Vein endothelial cell (primary cell): Measurements from ENCODE around the gene PCMTD2. TPM values are rescaled to one million over a fixed set of nuclear protein-coding genes. Genes with fewer than 3 reads are reported as not detected.

Experiments used
- small RNA-seq: library from RNA; depleted of rRNA; stranded (forward); fragments of <200 nt; gene quantifications from one replicate; pipeline ENCODE3, GENCODE V24; 2012
- total RNA-seq: library from RNA; depleted of rRNA; stranded (reverse); fragments of >200 nt; gene quantifications from 2 replicates; pipeline ENCODE4 v1.2.3, GENCODE V29; 2012

PCMTD2 gene
- 37.2 and 39.2 TPM in 2 replicates for total RNA-seq

GRCh38 chr20:64255361-64256281 lies at the start of gene PCMTD2:
PCMTD2 (plus strand) TSS chr20:64255748; CDS start chr20:64259966, 4,218 bp downstream.

Small RNA genes within 50 kb of the gene (small RNA-seq; reads per million reads assigned to genes)
- gene AL137028.2 = not detected

Other genes starting within 250 kb of the PCMTD2 start
- gene C20orf204, start 219.6 kb upstream of the PCMTD2 start, total RNA-seq = 3.6 and 3.9 TPM in 2 replicates
- gene SOX18, start 206.1 kb upstream of the PCMTD2 start, total RNA-seq = 52.4 and 56.8 TPM in 2 replicates
- 25.5 and 43.8 TPM in 2 replicates for gene TCEA2, start 192.6 kb upstream of the PCMTD2 start, total RNA-seq
- gene RGS19, start 176.2 kb upstream of the PCMTD2 start, total RNA-seq = 28.9 and 29.7 TPM in 2 replicates
- 1.3 and 2.9 TPM in 2 replicates for gene OPRL1, start 175.7 kb upstream of the PCMTD2 start, total RNA-seq
- gene LKAAEAR1, start 171.3 kb upstream of the PCMTD2 start, total RNA-seq = 0.33 TPM in 1 of 2 replicates, not detected in the other
- gene NPBWR2, start 148.2 kb upstream of the PCMTD2 start, total RNA-seq = not detected in 2 replicates
- gene MYT1, start 91.3 kb upstream of the PCMTD2 start, total RNA-seq = not detected in 2 replicates